HS-27A (cell line): ENCODE results near the gene RRP1.

Experiments
- DNase-seq: peaks from one replicate; pipeline ENCODE4 v3.0.0-alpha.2; 2012; ENCODE audit warnings: low read depth, missing footprints

Gene RRP1

GRCh38 chr21:43777953-43778352 is 11.4 kb upstream of the RRP1 start:
- DNase-seq = no peak

GRCh38 chr21:43778469-43779335 is 10.7 kb upstream of the RRP1 start:
- no peak for DNase-seq

- no peak for DNase-seq
Observed at GRCh38 chr21:43779660-43780059, 9.7 kb upstream of the RRP1 start.

GRCh38 chr21:43781846-43782245 is 7.5 kb upstream of the RRP1 start:
- DNase-seq = no peak

GRCh38 chr21:43782431-43783097 is 6.8 kb upstream of the RRP1 start:
- no peak for DNase-seq

GRCh38 chr21:43783098-43783700 is 6.2 kb upstream of the RRP1 start:
- no peak for DNase-seq

- no peak for DNase-seq
Observed at GRCh38 chr21:43785134-43785533, 4.2 kb upstream of the RRP1 start.

- DNase-seq = no peak
Observed at GRCh38 chr21:43786300-43786806, 3.0 kb upstream of the RRP1 start.

- DNase-seq = no peak
Observed at GRCh38 chr21:43786807-43787440, 2.5 kb upstream of the RRP1 start.

- no peak for DNase-seq
Observed at GRCh38 chr21:43790010-43790524, 690 bp downstream of the RRP1 start.

GRCh38 chr21:43792406-43792805 is 3.0 kb downstream of the RRP1 start:
- no peak for DNase-seq

GRCh38 chr21:43793243-43793642 is 3.9 kb downstream of the RRP1 start:
- no peak for DNase-seq

- no peak for DNase-seq
Observed at GRCh38 chr21:43794311-43794710, 4.9 kb downstream of the RRP1 start.

GRCh38 chr21:43794857-43795256 is 5.5 kb downstream of the RRP1 start:
- no peak for DNase-seq

- no peak for DNase-seq
Observed at GRCh38 chr21:43797415-43797814, 8.0 kb downstream of the RRP1 start.

- DNase-seq = no peak
Observed at GRCh38 chr21:43797925-43798715, 8.7 kb downstream of the RRP1 start.

- no peak for DNase-seq
Observed at GRCh38 chr21:43799301-43799840, 10.0 kb downstream of the RRP1 start.

- DNase-seq = no peak
Observed at GRCh38 chr21:43800124-43800523, 10.7 kb downstream of the RRP1 start.

- no peak for DNase-seq
Observed at GRCh38 chr21:43800566-43800965, 11.2 kb downstream of the RRP1 start.

GRCh38 chr21:43801006-43801783 is 11.8 kb downstream of the RRP1 start:
- DNase-seq = no peak
